ENCODE results near the gene FGF14. TPM values are rescaled to one million over a fixed set of nuclear protein-coding genes. Genes with fewer than 3 reads are reported as not detected.

FGF14 gene
- total RNA-seq, 2 experiments from 2014 or later = not detected

GRCh38 chr13:102295316-102296048 is 106.4 kb downstream of the FGF14 start:
- no peaks in the 10 kb centered on the region for H4K20me1 ChIP-seq (ENCODE audit: insufficient read depth, low read length)
- DNase-seq (ENCODE audit: low spot score) = no peak
- no TSS peak for BruUV-seq (replicated peaks)
- intact Hi-C loops (cut with micrococcal nuclease; ENCODE audit: unreplicated experiment) = no loop called here
- H3K9me3 ChIP-seq (ENCODE audit: low read length) = no peaks in the 10 kb centered on the region
- TF ChIP-seq EZH2phosphoT487 (IDR thresholded peaks at IDR 0.05; ENCODE audit: borderline replicate concordance, low read depth, low read length) = no peak
- no peak for TF ChIP-seq CTCF (conservative IDR thresholded peaks at IDR 0.05; ENCODE audit: low read length)
- no peak overlapping the region for H3K27ac ChIP-seq (ENCODE audit: low read depth, low read length, poor library complexity, severe bottlenecking)
- H3K4me1 ChIP-seq (ENCODE audit: insufficient read depth, low read length, poor library complexity, severe bottlenecking) = no peaks in the 10 kb centered on the region
- H3K79me2 ChIP-seq (ENCODE audit: insufficient read depth, low read depth, low read length) = no peaks in the 10 kb centered on the region
- CTCF ChIA-PET (ENCODE audit: unreplicated experiment) = no interaction called here
- no peak overlapping the region for H2AFZ ChIP-seq (ENCODE audit: low read length)
- POLR2A ChIA-PET = no interaction called here
- no peak overlapping the region for H3K4me2 ChIP-seq (ENCODE audit: low read length)
- no peaks in the 10 kb centered on the region for H3K9me2 ChIP-seq (ENCODE audit: insufficient read depth, low read length)
- H3K4me3 ChIP-seq (ENCODE audit: low read depth, low read length, poor library complexity, severe bottlenecking) = no peak overlapping the region
- H3K36me3 ChIP-seq (ENCODE audit: insufficient read depth, low read length) = no peaks in the 10 kb centered on the region

GRCh38 chr13:102294407-102295018 is 107.3 kb downstream of the FGF14 start:
- CTCF ChIA-PET (ENCODE audit: unreplicated experiment) = no interaction called here
- H4K20me1 ChIP-seq (ENCODE audit: insufficient read depth, low read length) = no peaks in the 10 kb centered on the region
- H2AFZ ChIP-seq (ENCODE audit: low read length) = no peak overlapping the region
- intact Hi-C loops (cut with micrococcal nuclease; ENCODE audit: unreplicated experiment) = no loop called here
- no peak overlapping the region for H3K4me2 ChIP-seq (ENCODE audit: low read length)
- POLR2A ChIA-PET = interaction anchor here (0.7 kb wide), 1 partner anchor 633 kb away, joined by 4 read pairs; no protein-coding TSS in a partner anchor
- H3K36me3 ChIP-seq (ENCODE audit: insufficient read depth, low read length) = no peaks in the 10 kb centered on the region
- no peak overlapping the region for H3K27ac ChIP-seq (ENCODE audit: low read depth, low read length, poor library complexity, severe bottlenecking)
- no peak for DNase-seq (ENCODE audit: low spot score)
- TF ChIP-seq CTCF (conservative IDR thresholded peaks at IDR 0.05; ENCODE audit: low read length) (no peak), EZH2phosphoT487 (IDR thresholded peaks at IDR 0.05; ENCODE audit: borderline replicate concordance, low read depth, low read length) (no peak)
- no peaks in the 10 kb centered on the region for H3K79me2 ChIP-seq (ENCODE audit: insufficient read depth, low read depth, low read length)
- no TSS peak for BruUV-seq (replicated peaks)
- H3K4me1 ChIP-seq (ENCODE audit: insufficient read depth, low read length, poor library complexity, severe bottlenecking) = no peaks in the 10 kb centered on the region
- H3K4me3 ChIP-seq (ENCODE audit: low read depth, low read length, poor library complexity, severe bottlenecking) = no peak overlapping the region
- H3K9me2 ChIP-seq (ENCODE audit: insufficient read depth, low read length) = no peaks in the 10 kb centered on the region
- no peaks in the 10 kb centered on the region for H3K9me3 ChIP-seq (ENCODE audit: low read length)

GRCh38 chr13:102293723-102294122 is 108.1 kb downstream of the FGF14 start:
- Histone ChIP-seq H3K27ac (ENCODE audit: low read depth, low read length, poor library complexity, severe bottlenecking) (no peak overlapping the region), H4K20me1 (ENCODE audit: insufficient read depth, low read length) (no peaks in the 10 kb centered on the region), H3K4me3 (ENCODE audit: low read depth, low read length, poor library complexity, severe bottlenecking) (no peak overlapping the region), H3K9me2 (ENCODE audit: insufficient read depth, low read length) (no peaks in the 10 kb centered on the region), H3K9me3 (ENCODE audit: low read length) (no peaks in the 10 kb centered on the region), H3K79me2 (ENCODE audit: insufficient read depth, low read depth, low read length) (no peaks in the 10 kb centered on the region), H3K4me2 (ENCODE audit: low read length) (no peak overlapping the region), H3K4me1 (ENCODE audit: insufficient read depth, low read length, poor library complexity, severe bottlenecking) (no peaks in the 10 kb centered on the region), H3K36me3 (ENCODE audit: insufficient read depth, low read length) (no peaks in the 10 kb centered on the region), H2AFZ (ENCODE audit: low read length) (no peak overlapping the region)
- TF ChIP-seq CTCF (conservative IDR thresholded peaks at IDR 0.05; ENCODE audit: low read length) = no peak
- no TSS peak for BruUV-seq (replicated peaks)
- POLR2A ChIA-PET = no interaction called here
- CTCF ChIA-PET (ENCODE audit: unreplicated experiment) = no interaction called here
- no peak for DNase-seq (ENCODE audit: low spot score)
- intact Hi-C loops (cut with micrococcal nuclease; ENCODE audit: unreplicated experiment) = no loop called here
